GM19467 (cell line): ENCODE results near the gene OR1B1.
"Not testable (repeated sequence)": the region's sequence is repeated elsewhere in the genome, so short reads cannot be mapped to it uniquely, and the experiment has no call there.

Source experiments
- ATAC-seq: cut with Tn5 transposase; IDR thresholded peaks from one replicate; pipeline ENCODE4 v1.9.1; 2021; ENCODE audit warnings: mild to moderate bottlenecking, moderate library complexity; ENCODE audit not compliant: unreplicated experiment

The OR1B1 gene

DNA sequence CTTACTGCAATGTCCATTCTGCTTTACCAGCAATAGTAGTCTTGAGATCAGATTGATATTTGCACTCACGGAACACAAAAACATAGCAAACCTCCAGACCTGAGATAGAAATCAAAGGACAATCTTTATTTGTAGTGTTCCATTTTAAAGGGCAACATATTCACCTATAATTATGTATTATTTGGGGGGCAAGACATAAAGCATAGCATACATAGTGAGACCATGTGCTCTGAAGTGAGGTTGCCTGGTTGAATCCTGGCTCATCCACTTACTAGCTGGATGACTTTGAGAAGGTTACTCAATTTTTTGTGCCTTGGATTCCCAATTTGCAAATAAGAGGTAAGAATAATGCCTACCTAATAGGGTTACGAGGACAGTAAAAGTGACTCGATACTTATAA is at the start of gene OR1B1:
Gene OR1B1, minus strand, starts transcription at position 101 of the 400 bp plus-strand sequence.
- ATAC-seq: no peak

DNA sequence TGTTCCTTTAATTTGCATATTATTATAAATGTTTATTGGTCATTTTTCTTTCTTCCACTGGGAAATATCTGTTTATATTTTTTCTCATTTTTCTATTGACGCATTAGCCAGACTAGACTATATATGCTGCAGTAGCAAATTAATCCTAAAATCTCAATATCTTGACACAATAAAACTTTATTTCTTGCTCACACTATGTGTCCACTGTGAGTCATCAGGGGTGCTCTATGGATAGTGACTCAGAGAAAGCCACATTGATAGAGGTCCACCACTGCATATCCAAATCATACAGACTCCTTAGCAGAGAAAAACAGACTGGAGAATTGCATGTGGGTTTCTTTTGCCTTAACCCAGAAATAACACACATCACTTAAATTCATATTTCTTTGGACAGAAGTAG is 38.3 kb upstream of the OR1B1 start:
- ATAC-seq: no peak

DNA sequence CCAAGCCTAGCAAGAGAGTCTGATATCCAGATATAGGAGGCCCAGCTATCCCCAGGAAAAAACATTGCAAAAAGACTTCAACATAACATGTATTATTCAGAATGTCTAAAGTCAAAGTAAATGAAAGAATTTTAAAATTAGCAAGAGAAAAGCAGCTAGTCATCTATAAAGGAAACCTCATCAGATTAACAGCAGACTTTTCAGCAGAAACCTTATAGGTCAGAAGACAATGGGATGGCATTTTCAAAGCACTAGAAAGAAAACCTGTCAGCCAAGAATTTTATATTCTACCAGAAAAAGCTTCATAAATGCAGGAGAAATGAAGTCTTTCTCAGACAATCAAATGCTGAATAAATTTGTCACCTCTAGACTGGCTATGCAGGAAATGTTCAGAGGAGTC is 27.4 kb upstream of the OR1B1 start:
- ATAC-seq: no peak

DNA sequence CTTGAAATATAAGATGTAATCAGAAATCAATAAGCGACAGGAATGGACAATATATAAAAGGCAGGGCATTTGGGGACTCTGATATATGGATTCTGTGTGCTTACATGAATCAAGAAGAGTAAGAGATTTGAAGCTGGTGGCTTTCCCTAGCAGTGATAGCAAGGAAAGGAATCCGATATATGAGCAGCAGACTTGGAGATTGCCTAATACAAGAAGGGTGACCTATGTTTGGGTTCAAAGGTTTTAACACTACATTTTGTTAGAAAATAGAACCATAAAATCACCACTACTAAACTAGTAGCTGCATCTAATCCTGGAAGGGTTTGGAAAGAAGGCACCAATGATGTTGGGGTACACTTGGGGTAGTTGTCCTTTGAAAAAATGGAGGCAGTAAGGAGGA is 15.1 kb upstream of the OR1B1 start:
- no peak for ATAC-seq

DNA sequence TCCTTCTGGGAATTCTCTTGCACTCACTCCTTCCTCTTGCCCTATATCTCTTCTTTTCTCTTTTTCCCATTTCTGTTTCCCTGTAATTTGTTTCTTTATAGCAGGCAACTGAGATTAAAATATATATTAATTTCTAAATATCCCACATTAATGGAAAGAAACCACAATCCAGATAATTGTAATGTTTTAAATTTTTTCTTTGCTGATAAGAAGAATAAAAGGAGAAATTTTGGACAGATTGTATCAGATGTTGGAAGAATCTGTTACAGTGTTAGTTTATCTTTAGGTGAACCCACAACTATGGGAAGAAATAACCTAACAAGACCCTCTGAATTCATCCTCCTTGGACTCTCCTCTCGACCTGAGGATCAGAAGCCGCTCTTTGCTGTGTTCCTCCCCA is 4.0 kb upstream of the OR1B1 start, which contains the start of gene OR1L1:
Gene OR1L1, plus strand, starts transcription at position 301 of the 400 bp plus-strand sequence. Its CDS starts 0 bp downstream, at position 301.
- ATAC-seq: no peak

DNA sequence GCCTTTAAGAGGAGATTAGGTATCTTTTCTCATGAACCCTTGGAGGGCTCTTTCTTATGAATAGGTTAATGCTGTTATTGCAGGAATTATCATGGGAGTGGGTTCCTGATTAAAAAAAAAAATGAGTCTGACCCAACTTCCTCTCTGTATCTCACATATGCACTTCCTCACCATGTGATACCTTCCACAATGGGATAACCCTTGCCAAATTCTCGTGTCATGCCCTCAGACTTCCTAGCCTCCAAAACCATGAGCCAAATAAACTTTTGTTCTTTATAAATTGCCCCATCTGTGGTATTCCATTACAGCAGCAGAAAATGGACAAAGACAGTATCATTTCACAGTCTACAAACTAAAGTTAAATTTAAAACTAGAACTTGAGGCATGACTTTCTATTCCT is 1.0 kb downstream of the OR1B1 start:
- ATAC-seq: no peak

DNA sequence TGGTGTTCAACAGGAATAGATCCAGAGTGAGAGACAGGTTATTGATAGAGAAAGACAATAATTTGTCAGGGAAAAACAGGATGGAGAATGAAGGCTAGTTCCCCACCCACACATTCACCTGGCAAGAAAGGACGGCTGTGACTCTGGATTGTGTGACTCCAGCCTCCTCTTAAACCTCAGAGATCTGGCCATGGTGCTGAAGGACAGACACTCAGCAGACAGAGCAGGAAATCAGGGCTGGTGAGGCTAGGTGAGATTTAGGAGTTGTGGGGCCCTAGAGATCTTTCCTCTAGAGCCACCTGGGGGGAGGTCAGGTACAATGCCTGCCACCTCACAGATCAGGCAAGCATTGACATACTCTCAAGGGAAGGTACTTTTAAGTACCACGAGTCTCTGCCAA is 15.2 kb downstream of the OR1B1 start:
- ATAC-seq: no peak

DNA sequence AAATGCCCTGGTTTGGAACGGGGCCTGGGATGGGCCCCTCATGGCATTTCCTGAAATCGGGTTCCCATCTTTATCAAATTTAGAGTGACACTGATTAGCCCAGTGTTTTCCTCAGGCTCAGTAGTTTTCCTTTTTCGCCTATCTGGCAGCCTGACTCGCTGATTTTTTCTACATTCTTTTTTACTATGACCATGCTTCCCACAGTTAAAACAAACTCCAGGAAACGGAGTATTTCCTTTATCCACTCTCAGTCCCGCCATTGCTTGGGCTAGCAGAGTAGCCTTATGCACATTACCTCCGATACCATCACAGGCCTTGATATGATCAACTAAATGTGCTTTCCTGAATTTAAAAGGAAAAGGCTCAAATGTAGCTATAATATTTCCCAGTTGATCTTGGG is 37.4 kb downstream of the OR1B1 start:
- no peak for ATAC-seq

DNA sequence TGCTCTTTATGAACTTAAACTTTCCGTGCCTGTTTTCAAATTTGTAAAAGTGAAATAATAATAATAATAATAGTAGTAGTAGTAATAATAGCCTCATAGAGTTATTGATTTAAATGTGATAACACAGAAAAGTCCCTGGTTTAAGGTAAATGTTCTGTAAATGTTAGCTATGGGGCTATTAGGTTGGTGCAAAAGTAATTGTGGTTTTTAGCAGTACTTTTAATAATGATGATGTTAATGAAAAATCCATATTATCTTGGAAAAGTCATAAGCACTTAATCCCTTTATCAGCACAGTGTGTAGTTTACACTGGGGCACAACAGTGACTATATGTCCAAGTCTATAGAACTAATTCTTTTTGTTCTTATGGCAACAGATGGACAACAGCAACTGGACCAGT is 43.1 kb downstream of the OR1B1 start, which contains the start of gene OR1Q1:
Gene OR1Q1, plus strand, starts transcription at position 377 of the 400 bp plus-strand sequence. Its CDS starts 0 bp downstream, at position 377.
- ATAC-seq: no peak

DNA sequence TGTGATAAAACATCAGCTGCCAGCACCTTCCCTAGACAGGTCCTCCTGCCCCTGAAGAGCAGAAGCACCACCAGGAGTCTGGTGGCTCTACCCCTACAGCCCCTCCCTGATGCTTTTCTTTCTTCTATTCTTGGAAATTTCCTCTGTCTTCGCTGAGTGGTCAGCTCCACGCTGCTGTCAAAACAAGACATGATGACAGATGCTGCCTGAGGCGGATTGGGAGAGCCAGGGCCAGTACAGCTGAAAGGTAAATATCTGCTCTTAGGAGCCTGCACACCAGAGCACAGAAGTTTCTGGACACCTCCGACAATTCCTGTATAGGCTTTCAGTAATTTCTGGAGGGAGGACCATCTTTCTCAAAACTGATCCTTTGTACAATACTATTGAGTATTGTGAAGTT is 47.6 kb downstream of the OR1B1 start:
- ATAC-seq: no peak

DNA sequence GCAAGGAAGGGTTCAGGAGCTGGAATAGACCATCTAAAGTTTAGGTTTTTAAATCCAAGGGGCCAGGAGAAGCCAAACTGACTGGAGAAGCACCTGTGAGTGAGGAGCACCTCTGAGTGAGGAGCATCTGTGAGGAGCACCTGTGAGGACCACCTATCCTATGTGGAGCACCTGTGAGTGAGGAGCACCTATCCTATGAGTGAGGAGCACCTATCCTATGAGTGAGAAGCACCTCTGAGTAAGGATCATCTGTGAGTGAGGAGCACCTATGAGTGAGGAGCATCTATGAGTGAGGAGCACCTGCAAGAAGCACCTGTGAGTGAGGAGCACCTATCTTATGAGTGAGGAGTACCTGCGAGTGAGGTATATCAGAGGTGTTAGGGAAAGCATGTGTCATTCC is 50.8 kb downstream of the OR1B1 start:
- no peak for ATAC-seq

DNA sequence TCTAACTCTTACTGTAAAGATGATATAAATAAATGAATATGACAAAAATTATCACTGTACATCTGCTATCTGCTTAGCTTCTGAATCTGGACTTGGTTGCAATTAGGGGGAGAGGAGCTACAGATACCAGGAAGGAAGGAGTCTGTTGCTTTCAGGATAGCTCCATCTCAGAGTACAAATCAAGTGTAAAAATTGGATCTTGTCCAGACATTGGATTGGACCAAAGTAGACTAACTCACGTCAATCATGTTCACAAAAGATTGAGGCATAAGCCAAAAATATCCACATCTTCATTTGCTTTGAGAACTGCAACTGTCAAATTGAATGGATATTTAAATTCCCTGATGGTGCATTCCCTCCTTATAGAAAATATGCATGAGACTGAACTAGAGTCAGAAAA is 51.7 kb downstream of the OR1B1 start:
- no peak for ATAC-seq

DNA sequence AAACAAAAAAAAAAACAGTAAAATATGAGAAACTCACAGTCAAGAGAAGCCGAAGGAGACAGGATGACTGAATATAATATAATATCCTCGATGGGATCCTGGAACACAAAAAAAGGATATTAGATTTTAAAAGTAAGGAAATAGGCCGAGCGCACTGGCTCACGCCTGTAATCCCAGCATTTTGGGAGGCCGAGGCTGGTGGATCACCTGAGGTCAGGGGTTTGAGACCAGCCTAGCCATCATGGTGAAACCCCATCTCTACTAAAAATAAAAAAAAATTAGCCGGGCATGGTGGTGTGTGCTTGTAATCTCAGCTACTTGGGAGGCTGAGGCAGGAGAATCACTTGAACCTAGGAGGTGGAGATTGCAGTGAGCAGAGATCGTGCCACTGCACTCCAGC is 74.1 kb downstream of the OR1B1 start, which contains the start of gene OR1L8:
Gene OR1L8, minus strand, starts transcription at position 101 of the 400 bp plus-strand sequence. CDS start 14,907 bp downstream, outside the sequence.
- not testable (repeated sequence) for ATAC-seq

DNA sequence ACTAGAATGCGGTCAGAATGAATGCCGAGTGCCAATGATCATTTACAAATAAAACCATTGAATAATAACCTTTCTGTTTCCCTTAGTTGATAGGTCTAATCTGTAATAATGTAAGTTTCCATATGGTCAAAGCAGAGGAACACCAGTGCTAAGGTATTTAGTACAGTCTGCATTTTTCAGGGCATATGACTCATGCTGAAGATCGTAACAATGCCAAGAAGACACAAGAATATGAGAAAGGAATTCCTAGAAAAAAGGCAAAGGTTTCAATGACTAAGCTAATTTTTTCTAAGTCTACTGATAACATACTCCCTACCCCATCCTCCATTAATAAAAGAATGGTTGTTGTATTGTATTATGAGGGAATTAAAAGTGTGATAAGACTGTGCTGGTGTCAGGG is 77.1 kb downstream of the OR1B1 start:
- ATAC-seq: no peak

DNA sequence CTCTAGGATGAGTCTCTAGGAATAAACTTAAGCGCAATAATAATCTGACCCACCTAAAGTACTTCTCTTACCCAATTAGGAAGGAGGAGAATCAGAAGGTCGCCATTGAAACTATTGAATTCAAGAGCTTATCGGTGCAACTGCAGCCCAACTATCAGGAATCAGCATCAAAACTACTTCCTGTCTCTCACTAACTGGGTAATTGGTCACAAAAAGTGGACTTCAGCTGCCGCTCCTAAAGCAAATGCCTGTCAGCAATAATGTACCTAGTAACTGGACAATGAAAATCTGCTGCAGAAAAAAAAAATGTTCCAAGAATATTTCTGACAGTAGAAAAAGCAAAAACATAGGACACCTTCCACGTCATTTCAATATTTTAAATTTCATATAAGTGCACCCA is 77.6 kb downstream of the OR1B1 start:
- ATAC-seq: no peak
